SK-N-SH treated with all-trans-retinoic acid at 6 μM for 48 hours (cell line): ENCODE data around the gene LIME1.

Experiments
- ESRRG ChIP-seq: fragments of 250-450 bp; sonication (Bioruptor Pico); IDR thresholded peaks from 2 replicates; pipeline ENCODE4 v1.6.1; 2021; ENCODE audit warnings: mild to moderate bottlenecking
- GLIS3 ChIP-seq: fragments of 250-450 bp; sonication (Bioruptor Pico); IDR thresholded peaks from 2 replicates; pipeline ENCODE4 v1.5.0; 2020; ENCODE audit warnings: mild to moderate bottlenecking, moderate library complexity
- OSR1 ChIP-seq: fragments of 250-450 bp; sonication (Bioruptor Pico); IDR thresholded peaks from 2 replicates; pipeline ENCODE4 v1.8.0; 2022; ENCODE audit warnings: moderate library complexity, mild to moderate bottlenecking, inconsistent platforms
- RARB ChIP-seq: fragments of 250-450 bp; sonication (Bioruptor Pico); IDR thresholded peaks from 2 replicates; pipeline ENCODE4 v1.8.0; 2021; ENCODE audit warnings: mild to moderate bottlenecking, moderate library complexity
- SNAI2 ChIP-seq: fragments of 250-450 bp; sonication (Bioruptor Pico); IDR thresholded peaks from 2 replicates; pipeline ENCODE4 v1.5.0; 2020; ENCODE audit warnings: mild to moderate bottlenecking, moderate library complexity
- TOX ChIP-seq: fragments of 250-450 bp; sonication (Bioruptor Pico); IDR thresholded peaks from 2 replicates; pipeline ENCODE4 v1.8.0; 2021; ENCODE audit warnings: mild to moderate bottlenecking, moderate library complexity, borderline replicate concordance
- ZC3H10 ChIP-seq: fragments of 250-450 bp; sonication (Bioruptor Pico); IDR thresholded peaks from 2 replicates; pipeline ENCODE4 v1.5.1; 2021; ENCODE audit warnings: mild to moderate bottlenecking, moderate library complexity
- ZFP3 ChIP-seq: fragments of 250-450 bp; sonication (Bioruptor Pico); IDR thresholded peaks from 2 replicates; pipeline ENCODE4 v1.5.0; 2020; ENCODE audit warnings: mild to moderate bottlenecking, moderate library complexity
- ZFP30 ChIP-seq: fragments of 450-650 bp; formaldehyde crosslinking; IDR thresholded peaks from 2 replicates; pipeline ENCODE4 v1.5.0; 2022; ENCODE audit warnings: mild to moderate bottlenecking, moderate library complexity
- ZNF8 ChIP-seq: fragments of 450-650 bp; formaldehyde crosslinking; IDR thresholded peaks from 2 replicates; pipeline ENCODE4 v1.5.0; 2020; ENCODE audit warnings: mild to moderate bottlenecking, moderate library complexity
- TF ChIP-seq, protein P1 (sequence below): fragments of 250-450 bp; sonication (Bioruptor Pico); IDR thresholded peaks from 2 replicates; pipeline ENCODE4 v1.8.0; 2020; ENCODE audit warnings: mild to moderate bottlenecking, moderate library complexity, borderline replicate concordance
- TF ChIP-seq, protein P2 (sequence below): fragments of 250-450 bp; sonication (Bioruptor Pico); IDR thresholded peaks from 2 replicates; pipeline ENCODE4 v1.8.0; 2021; ENCODE audit warnings: low read depth, mild to moderate bottlenecking, moderate library complexity, borderline replicate concordance

DNA sequence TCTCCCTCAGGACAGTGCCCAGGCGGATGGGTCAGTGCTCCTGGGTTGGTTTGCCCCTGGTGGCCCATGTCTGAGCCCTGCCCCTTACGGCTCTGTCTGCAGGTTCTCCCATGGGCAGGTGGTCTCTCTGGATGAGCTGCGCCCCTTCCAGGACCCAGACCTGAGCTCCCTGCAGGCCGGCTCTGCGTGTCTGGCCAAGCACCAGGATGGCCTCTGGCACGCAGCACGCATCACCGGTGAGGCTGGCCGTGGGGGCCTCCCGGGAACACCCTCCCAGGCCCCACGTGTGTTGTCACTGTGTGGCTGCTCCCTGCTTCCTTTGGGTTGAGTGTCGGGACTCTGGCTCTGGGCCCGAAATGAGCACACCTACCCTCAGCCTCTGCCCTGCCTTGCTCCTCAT is 3.3 kb upstream of the LIME1 start:
- no peak for TF ChIP-seq ZFP30
- TF ChIP-seq, protein P1, sequence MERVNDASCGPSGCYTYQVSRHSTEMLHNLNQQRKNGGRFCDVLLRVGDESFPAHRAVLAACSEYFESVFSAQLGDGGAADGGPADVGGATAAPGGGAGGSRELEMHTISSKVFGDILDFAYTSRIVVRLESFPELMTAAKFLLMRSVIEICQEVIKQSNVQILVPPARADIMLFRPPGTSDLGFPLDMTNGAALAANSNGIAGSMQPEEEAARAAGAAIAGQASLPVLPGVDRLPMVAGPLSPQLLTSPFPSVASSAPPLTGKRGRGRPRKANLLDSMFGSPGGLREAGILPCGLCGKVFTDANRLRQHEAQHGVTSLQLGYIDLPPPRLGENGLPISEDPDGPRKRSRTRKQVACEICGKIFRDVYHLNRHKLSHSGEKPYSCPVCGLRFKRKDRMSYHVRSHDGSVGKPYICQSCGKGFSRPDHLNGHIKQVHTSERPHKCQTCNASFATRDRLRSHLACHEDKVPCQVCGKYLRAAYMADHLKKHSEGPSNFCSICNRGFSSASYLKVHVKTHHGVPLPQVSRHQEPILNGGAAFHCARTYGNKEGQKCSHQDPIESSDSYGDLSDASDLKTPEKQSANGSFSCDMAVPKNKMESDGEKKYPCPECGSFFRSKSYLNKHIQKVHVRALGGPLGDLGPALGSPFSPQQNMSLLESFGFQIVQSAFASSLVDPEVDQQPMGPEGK (CRISPR knock-in tag) = no peak
- TF ChIP-seq GLIS3 (CRISPR knock-in tag) = no peak
- TF ChIP-seq, protein P2, sequence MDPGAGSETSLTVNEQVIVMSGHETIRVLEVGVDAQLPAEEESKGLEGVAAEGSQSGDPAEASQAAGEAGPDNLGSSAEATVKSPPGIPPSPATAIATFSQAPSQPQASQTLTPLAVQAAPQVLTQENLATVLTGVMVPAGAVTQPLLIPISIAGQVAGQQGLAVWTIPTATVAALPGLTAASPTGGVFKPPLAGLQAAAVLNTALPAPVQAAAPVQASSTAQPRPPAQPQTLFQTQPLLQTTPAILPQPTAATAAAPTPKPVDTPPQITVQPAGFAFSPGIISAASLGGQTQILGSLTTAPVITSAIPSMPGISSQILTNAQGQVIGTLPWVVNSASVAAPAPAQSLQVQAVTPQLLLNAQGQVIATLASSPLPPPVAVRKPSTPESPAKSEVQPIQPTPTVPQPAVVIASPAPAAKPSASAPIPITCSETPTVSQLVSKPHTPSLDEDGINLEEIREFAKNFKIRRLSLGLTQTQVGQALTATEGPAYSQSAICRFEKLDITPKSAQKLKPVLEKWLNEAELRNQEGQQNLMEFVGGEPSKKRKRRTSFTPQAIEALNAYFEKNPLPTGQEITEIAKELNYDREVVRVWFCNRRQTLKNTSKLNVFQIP (CRISPR knock-in tag) = no peak
- TF ChIP-seq ZNF8 (CRISPR knock-in tag) = no peak
- no peak for TF ChIP-seq ZC3H10 (CRISPR knock-in tag)
- no peak for TF ChIP-seq RARB
- TF ChIP-seq OSR1 = no peak
- no peak for TF ChIP-seq ESRRG
- no peak for TF ChIP-seq SNAI2 (CRISPR knock-in tag)
- TF ChIP-seq TOX = no peak
- no peak for TF ChIP-seq ZFP3 (CRISPR knock-in tag)
